Breast epithelium (tissue), 4 donors: ENCODE measurements around the gene EIF2A. TPM values are rescaled to one million over a fixed set of nuclear protein-coding genes. Genes with fewer than 3 reads are reported as not detected.
"Not testable (repeated sequence)": the region's sequence is repeated elsewhere in the genome, so short reads cannot be mapped to it uniquely, and the experiment has no call there.

ENCODE experiments used
- DNase-seq, 2 donors: peaks; one replicate each; pipeline ENCODE4 v3.0.0-alpha.2; 2019; ENCODE audit warnings: low spot score in 2 of 2
- H3K27ac ChIP-seq, 2 donors: fragments of 200-600 bp; sonication (generic) in 1 of 2; one replicate each; pipeline ENCODE4 v1.5.1; 2016 to 2019; ENCODE audit warnings: mild to moderate bottlenecking in 1 of 2
- H3K27me3 ChIP-seq, 2 donors: fragments of 200-600 bp; sonication (generic) in 1 of 2; one replicate each; pipeline versions ENCODE4 v1.5.1 to v1.6.0; 2017 to 2019; ENCODE audit warnings: control low read depth in 1 of 2, mild to moderate bottlenecking in 1 of 2
- H3K36me3 ChIP-seq: fragments of 200-600 bp; one replicate; pipeline ENCODE4 v1.5.1; 2019
- H3K4me1 ChIP-seq, 2 donors: fragments of 200-600 bp; sonication (generic); one replicate each; pipeline ENCODE4 v1.5.1; 2016 to 2019; ENCODE audit warnings: control low read depth in 1 of 2
- H3K4me3 ChIP-seq, 3 donors: fragments of 200-600 bp; sonication (generic); 1 replicate in 2 of 3; 2 replicates in 1 of 3; pipeline ENCODE4 v1.5.1; 2016 to 2019; ENCODE audit warnings: mild to moderate bottlenecking in 3 of 3, moderate library complexity in 2 of 3
- H3K9me3 ChIP-seq, 2 donors: fragments of 200-600 bp; sonication (generic) in 1 of 2; one replicate each; pipeline ENCODE4 v1.5.1; 2016 to 2019; ENCODE audit warnings: control low read depth in 1 of 2
- CTCF ChIP-seq, 3 donors: fragments of 450-650 bp; IDR thresholded peaks; one replicate each; pipeline ENCODE4 v1.5.1; 2016 to 2017; ENCODE audit warnings: antibody characterized with exemption in 3 of 3, mild to moderate bottlenecking in 3 of 3, moderate library complexity in 3 of 3
- POLR2A ChIP-seq: fragments of 450-650 bp; IDR thresholded peaks from one replicate; pipeline ENCODE4 v1.6.1; 2016; ENCODE audit warnings: antibody characterized with exemption, mild to moderate bottlenecking, moderate library complexity
- POLR2AphosphoS5 ChIP-seq, 3 donors: sonication (generic); formaldehyde crosslinking; IDR thresholded peaks; one replicate each; pipeline ENCODE4 v1.6.1; 2017; ENCODE audit warnings: antibody characterized with exemption in 3 of 3
- intact Hi-C: fragments of 100-400 bp; cut with DNase I; formaldehyde crosslinking; loops from one replicate; pipeline ENCODE4 v1.15.1; 2023; ENCODE audit warnings: low total_unique reads
- total RNA-seq, 3 donors: library from RNA; depleted of rRNA; stranded (reverse); fragments of >200 nt; gene quantifications; one replicate each; pipeline ENCODE4 v1.1.0, GENCODE V29; 2016

Gene EIF2A
- total RNA-seq, 3 donors from 2014 or later, result 204 to 247 (median 239) TPM

GRCh38 chr3:150588027-150588830, 41.6 kb downstream of the EIF2A start:
- TF ChIP-seq POLR2A (no peak), POLR2AphosphoS5 (IDR thresholded peaks at IDR 0.05) (no peak), CTCF (IDR thresholded peaks at IDR 0.05) (no peak)
- no peaks in the 10 kb centered on the region for H3K36me3 ChIP-seq
- DNase-seq, result no peak

GRCh38 chr3:150589759-150590158, 43.2 kb downstream of the EIF2A start:
- no peak for DNase-seq
- Histone ChIP-seq H3K36me3 (no peaks in the 10 kb centered on the region), H3K9me3 (no peaks in the 10 kb centered on the region), H3K4me3 (no peak overlapping the region), H3K27me3 (no peaks in the 10 kb centered on the region), H3K4me1 (no peaks in the 10 kb centered on the region), H3K27ac (no peak overlapping the region)
- intact Hi-C loops, result no loop called here
- TF ChIP-seq POLR2A, result no peak
- no peak for TF ChIP-seq POLR2AphosphoS5 (IDR thresholded peaks at IDR 0.05)
- TF ChIP-seq CTCF (IDR thresholded peaks at IDR 0.05), result no peak

More at GRCh38 chr3:150588027-150588830, 41.6 kb downstream of the EIF2A start:
- intact Hi-C loops, result no loop called here
- H3K4me1 ChIP-seq, result no peaks in the 10 kb centered on the region
- no peak overlapping the region for H3K27ac ChIP-seq
- H3K4me3 ChIP-seq, result no peak overlapping the region
- no peaks in the 10 kb centered on the region for H3K9me3 ChIP-seq
- H3K27me3 ChIP-seq, result no peaks in the 10 kb centered on the region

- H3K4me1 ChIP-seq, result no peaks in the 10 kb centered on the region
- no peaks in the 10 kb centered on the region for H3K36me3 ChIP-seq
- H3K4me3 ChIP-seq, result no peak overlapping the region
- no peak for TF ChIP-seq POLR2A
- H3K27me3 ChIP-seq, result no peaks in the 10 kb centered on the region
- H3K9me3 ChIP-seq, result no peaks in the 10 kb centered on the region
- no peak overlapping the region for H3K27ac ChIP-seq
- intact Hi-C loops, result no loop called here
- DNase-seq, result no peak
Observed at GRCh38 chr3:150594150-150594549, 47.6 kb downstream of the EIF2A start.

- Histone ChIP-seq H3K4me1 (no peaks in the 10 kb centered on the region), H3K9me3 (no peaks in the 10 kb centered on the region), H3K27me3 (no peaks in the 10 kb centered on the region), H3K36me3 (no peaks in the 10 kb centered on the region), H3K4me3 (no peak overlapping the region), H3K27ac (no peak overlapping the region)
- TF ChIP-seq CTCF (IDR thresholded peaks at IDR 0.05) (no peak), POLR2AphosphoS5 (IDR thresholded peaks at IDR 0.05) (no peak), POLR2A (no peak)
- DNase-seq, result no peak
- intact Hi-C loops, result no loop called here
Observed at GRCh38 chr3:150597646-150598045, 51.1 kb downstream of the EIF2A start.

- intact Hi-C loops, result no loop called here
Observed at GRCh38 chr3:150599611-150600297, 53.2 kb downstream of the EIF2A start.

GRCh38 chr3:150600647-150601530, 54.3 kb downstream of the EIF2A start:
- H3K9me3 ChIP-seq, H3K4me3 ChIP-seq, H3K4me1 ChIP-seq, H3K36me3 ChIP-seq, H3K27ac ChIP-seq, intact Hi-C loops, H3K27me3 ChIP-seq, DNase-seq: not testable (repeated sequence)

More at GRCh38 chr3:150599611-150600297, 53.2 kb downstream of the EIF2A start:
- DNase-seq, result no peak
- Histone ChIP-seq H3K36me3 (no peaks in the 10 kb centered on the region), H3K4me3 (no peak overlapping the region), H3K9me3 (no peaks in the 10 kb centered on the region), H3K4me1 (no peaks in the 10 kb centered on the region), H3K27me3 (no peaks in the 10 kb centered on the region), H3K27ac (no peak overlapping the region)
- TF ChIP-seq CTCF (IDR thresholded peaks at IDR 0.05) (no peak), POLR2AphosphoS5 (IDR thresholded peaks at IDR 0.05) (no peak), POLR2A (no peak)
